Measurements from ENCODE around the gene BPIFA3. TPM values are rescaled to one million over a fixed set of nuclear protein-coding genes. Genes with fewer than 3 reads are reported as not detected.

BPIFA3 gene
- total and polyA plus RNA-seq, 2 experiments from 2014 or later, result not detected

DNA sequence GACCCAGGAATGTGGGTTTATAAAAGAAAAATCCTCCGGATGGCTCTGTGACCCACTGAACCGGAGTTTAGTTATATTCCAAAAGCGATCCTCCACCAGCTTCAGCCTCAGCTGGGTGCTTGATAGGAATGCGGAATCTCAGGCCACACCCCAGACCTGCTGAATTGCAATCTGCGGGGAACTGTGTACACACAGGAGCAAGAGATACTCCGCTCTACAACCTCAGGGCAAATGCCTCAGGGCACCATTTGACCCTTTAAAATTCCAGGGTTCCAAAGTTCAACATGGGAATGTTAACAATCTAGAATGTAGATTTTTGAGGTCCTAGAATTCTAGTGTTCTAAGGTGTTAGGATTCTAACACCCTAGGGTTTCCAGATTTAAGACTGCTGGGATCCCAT lies 38.4 kb upstream of the BPIFA3 start:
- Histone ChIP-seq H4K20me1 (ENCODE audit: insufficient read depth, poor library complexity, severe bottlenecking) (no peaks in the 10 kb centered on the region), H3K27me3 (no peaks in the 10 kb centered on the region), H3K79me2 (no peaks in the 10 kb centered on the region), H3K9me2 (replicated peaks; ENCODE audit: insufficient read depth) (no peaks in the 10 kb centered on the region), H3K4me3 (no peak overlapping the region), H3K27ac (no peak overlapping the region), H3K9me3 (ENCODE audit: low read depth) (no peaks in the 10 kb centered on the region), H3K36me3 (replicated peaks; ENCODE audit: insufficient read depth, low read depth) (no peaks in the 10 kb centered on the region), H3K4me2 (peak overlapping the region; percentile 42), H3K4me1 (ENCODE audit: insufficient read depth) (peaks cover 3% of the 10 kb centered on the region), H2AFZ (no peak overlapping the region)
- WGBS (ENCODE audit: low lambda C conversion rate, missing lambda C conversion rate), result 35% methylated on average over 6 of the region's 6 CpGs
- TF ChIP-seq, protein P1, sequence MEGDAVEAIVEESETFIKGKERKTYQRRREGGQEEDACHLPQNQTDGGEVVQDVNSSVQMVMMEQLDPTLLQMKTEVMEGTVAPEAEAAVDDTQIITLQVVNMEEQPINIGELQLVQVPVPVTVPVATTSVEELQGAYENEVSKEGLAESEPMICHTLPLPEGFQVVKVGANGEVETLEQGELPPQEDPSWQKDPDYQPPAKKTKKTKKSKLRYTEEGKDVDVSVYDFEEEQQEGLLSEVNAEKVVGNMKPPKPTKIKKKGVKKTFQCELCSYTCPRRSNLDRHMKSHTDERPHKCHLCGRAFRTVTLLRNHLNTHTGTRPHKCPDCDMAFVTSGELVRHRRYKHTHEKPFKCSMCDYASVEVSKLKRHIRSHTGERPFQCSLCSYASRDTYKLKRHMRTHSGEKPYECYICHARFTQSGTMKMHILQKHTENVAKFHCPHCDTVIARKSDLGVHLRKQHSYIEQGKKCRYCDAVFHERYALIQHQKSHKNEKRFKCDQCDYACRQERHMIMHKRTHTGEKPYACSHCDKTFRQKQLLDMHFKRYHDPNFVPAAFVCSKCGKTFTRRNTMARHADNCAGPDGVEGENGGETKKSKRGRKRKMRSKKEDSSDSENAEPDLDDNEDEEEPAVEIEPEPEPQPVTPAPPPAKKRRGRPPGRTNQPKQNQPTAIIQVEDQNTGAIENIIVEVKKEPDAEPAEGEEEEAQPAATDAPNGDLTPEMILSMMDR (IDR thresholded peaks at IDR 0.05; ENCODE audit: poor library complexity), result no peak
- TF ChIP-seq EZH2phosphoT487 (IDR thresholded peaks at IDR 0.05; ENCODE audit: low read depth, severe bottlenecking, unreplicated experiment) (no peak), EZH2 (IDR thresholded peaks at IDR 0.05; ENCODE audit: borderline replicate concordance) (no peak)
- DNase-seq (ENCODE audit: low spot score), result peak; percentile 67

DNA sequence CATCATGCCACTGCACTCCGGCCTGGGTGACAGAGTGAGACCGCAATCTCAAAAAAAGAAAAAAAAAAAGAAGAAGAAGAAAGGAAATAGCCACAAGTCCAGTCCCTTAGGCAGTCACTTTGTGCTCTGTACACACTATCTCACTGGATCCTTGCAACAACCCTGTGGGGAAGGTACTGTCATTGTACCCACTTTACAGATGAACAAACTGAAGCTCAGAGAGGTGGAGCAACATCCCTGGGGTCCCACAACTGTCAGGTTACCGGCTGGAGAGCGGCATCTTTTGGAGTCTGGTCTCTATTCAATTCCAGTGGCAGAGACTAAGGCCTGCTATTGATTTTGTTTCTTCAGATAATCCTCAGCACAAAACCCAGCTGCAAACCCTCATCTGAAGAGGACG lies 37.0 kb upstream of the BPIFA3 start:
- no peaks in the 10 kb centered on the region for H3K9me3 ChIP-seq (ENCODE audit: low read depth)
- H3K9me2 ChIP-seq (replicated peaks; ENCODE audit: insufficient read depth), result no peaks in the 10 kb centered on the region
- no peaks in the 10 kb centered on the region for H3K36me3 ChIP-seq (replicated peaks; ENCODE audit: insufficient read depth, low read depth)
- no peak overlapping the region for H3K4me2 ChIP-seq
- H3K79me2 ChIP-seq, result no peaks in the 10 kb centered on the region
- DNase-seq (ENCODE audit: low spot score), result no peak
- no peak overlapping the region for H3K27ac ChIP-seq
- TF ChIP-seq EZH2 (IDR thresholded peaks at IDR 0.05; ENCODE audit: borderline replicate concordance), result no peak
- TF ChIP-seq, protein P1 (IDR thresholded peaks at IDR 0.05; ENCODE audit: poor library complexity), result no peak
- TF ChIP-seq EZH2phosphoT487 (IDR thresholded peaks at IDR 0.05; ENCODE audit: low read depth, severe bottlenecking, unreplicated experiment), result no peak
- H3K27me3 ChIP-seq, result no peaks in the 10 kb centered on the region
- no peaks in the 10 kb centered on the region for H4K20me1 ChIP-seq (ENCODE audit: insufficient read depth, poor library complexity, severe bottlenecking)
- H2AFZ ChIP-seq, result no peak overlapping the region
- H3K4me3 ChIP-seq, result no peak overlapping the region
- peaks cover 3% of the 10 kb centered on the region for H3K4me1 ChIP-seq (ENCODE audit: insufficient read depth)
- WGBS (ENCODE audit: low lambda C conversion rate, missing lambda C conversion rate), result 93% methylated on average over 5 of the region's 5 CpGs

DNA sequence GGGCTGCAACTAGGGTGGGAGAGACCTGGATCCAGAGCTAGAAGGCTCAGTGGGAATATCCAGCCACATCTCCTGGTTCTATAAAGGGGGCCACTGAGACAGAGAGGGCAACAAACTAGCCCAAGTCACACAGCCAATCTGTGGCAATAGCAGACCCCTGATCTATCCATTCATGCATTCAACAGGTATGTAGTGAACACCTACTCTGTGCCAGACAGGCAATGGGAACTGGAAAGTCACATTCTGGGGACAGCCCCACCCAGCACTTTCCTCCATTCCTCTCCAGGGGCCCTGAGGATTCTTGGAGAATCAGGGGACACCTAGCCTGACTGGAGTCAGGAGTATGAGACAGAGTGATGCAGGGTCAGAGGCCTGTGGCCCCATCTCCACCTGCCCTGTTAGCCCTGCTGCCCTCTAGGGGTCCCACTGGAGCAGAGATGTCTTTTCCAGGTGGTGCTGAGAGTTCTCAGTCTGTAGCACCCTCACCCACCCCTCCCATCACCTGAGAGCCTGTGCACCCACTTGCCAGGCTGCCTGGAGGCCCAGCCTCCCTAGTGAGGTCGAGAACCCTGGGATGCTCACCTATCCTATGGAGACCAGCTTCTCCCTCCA lies 35.6 kb upstream of the BPIFA3 start:
- no peak overlapping the region for H2AFZ ChIP-seq
- no peaks in the 10 kb centered on the region for H4K20me1 ChIP-seq (ENCODE audit: insufficient read depth, poor library complexity, severe bottlenecking)
- DNase-seq (ENCODE audit: low spot score), result no peak
- H3K36me3 ChIP-seq (replicated peaks; ENCODE audit: insufficient read depth, low read depth), result no peaks in the 10 kb centered on the region
- no peak overlapping the region for H3K4me2 ChIP-seq
- TF ChIP-seq EZH2 (IDR thresholded peaks at IDR 0.05; ENCODE audit: borderline replicate concordance) (no peak), EZH2phosphoT487 (IDR thresholded peaks at IDR 0.05; ENCODE audit: low read depth, severe bottlenecking, unreplicated experiment) (no peak)
- TF ChIP-seq, protein P1 (IDR thresholded peaks at IDR 0.05; ENCODE audit: poor library complexity), result no peak
- H3K79me2 ChIP-seq, result no peaks in the 10 kb centered on the region
- H3K4me3 ChIP-seq, result no peak overlapping the region
- H3K27me3 ChIP-seq, result no peaks in the 10 kb centered on the region
- 83% methylated on average over 1 of the region's 1 CpG for WGBS (ENCODE audit: low lambda C conversion rate, missing lambda C conversion rate)
- peaks cover 3% of the 10 kb centered on the region for H3K4me1 ChIP-seq (ENCODE audit: insufficient read depth)
- no peak overlapping the region for H3K27ac ChIP-seq
- H3K9me3 ChIP-seq (ENCODE audit: low read depth), result no peaks in the 10 kb centered on the region
- H3K9me2 ChIP-seq (replicated peaks; ENCODE audit: insufficient read depth), result no peaks in the 10 kb centered on the region
